GM12865 (cell line): Measurements from ENCODE around the gene PBXIP1.

Source experiments
- DNase-seq: peaks from one replicate; pipeline ENCODE4 v3.0.0; 2010; ENCODE audit warnings: low read depth
- H3K4me3 ChIP-seq: 2 replicates; pipeline ENCODE4 v1.5.1; 2011; ENCODE audit warnings: mild to moderate bottlenecking, low read depth, low read length, control low read depth
- TF ChIP-seq, protein P1 (sequence below): IDR thresholded peaks from 2 replicates; pipeline ENCODE4 v1.5.1; 2011; ENCODE audit warnings: low read length, control low read depth, low read depth, inconsistent platforms; ENCODE audit not compliant: insufficient read depth; ENCODE audit errors: missing control alignments

The PBXIP1 gene

GRCh38 chr1:154951901-154952657 lies 3.8 kb downstream of the PBXIP1 start:
- DNase-seq: peak; percentile 49
- H3K4me3 ChIP-seq: peak overlapping the region; percentile 7; the same call in 1 of the 2 replicates
- TF ChIP-seq, protein P1, sequence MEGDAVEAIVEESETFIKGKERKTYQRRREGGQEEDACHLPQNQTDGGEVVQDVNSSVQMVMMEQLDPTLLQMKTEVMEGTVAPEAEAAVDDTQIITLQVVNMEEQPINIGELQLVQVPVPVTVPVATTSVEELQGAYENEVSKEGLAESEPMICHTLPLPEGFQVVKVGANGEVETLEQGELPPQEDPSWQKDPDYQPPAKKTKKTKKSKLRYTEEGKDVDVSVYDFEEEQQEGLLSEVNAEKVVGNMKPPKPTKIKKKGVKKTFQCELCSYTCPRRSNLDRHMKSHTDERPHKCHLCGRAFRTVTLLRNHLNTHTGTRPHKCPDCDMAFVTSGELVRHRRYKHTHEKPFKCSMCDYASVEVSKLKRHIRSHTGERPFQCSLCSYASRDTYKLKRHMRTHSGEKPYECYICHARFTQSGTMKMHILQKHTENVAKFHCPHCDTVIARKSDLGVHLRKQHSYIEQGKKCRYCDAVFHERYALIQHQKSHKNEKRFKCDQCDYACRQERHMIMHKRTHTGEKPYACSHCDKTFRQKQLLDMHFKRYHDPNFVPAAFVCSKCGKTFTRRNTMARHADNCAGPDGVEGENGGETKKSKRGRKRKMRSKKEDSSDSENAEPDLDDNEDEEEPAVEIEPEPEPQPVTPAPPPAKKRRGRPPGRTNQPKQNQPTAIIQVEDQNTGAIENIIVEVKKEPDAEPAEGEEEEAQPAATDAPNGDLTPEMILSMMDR: no peak

DNA sequence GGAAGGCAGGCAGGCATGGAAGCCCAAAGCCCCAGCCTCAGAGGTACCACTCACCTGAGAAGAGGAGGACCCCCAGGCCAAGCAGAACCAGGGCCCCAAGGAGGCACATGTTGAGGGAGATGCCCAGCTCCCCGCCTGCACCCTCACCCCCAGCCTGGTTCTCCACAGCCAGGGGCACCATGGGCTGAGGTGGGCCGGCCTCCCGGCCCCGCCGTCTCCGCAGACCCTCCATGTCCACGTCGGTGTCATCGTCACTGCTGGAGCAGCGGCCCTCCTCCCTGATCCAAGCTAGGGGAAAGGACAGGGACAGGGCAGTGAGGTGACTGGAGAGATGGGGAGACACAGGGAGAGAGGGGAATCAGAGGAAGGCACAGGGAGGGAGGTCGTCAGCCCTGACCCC lies 7.8 kb downstream of the PBXIP1 start:
- no peak for DNase-seq
- TF ChIP-seq, protein P1: no peak
- no peak overlapping the region for H3K4me3 ChIP-seq

- TF ChIP-seq, protein P1: no peak
- H3K4me3 ChIP-seq: no peak overlapping the region
- DNase-seq: no peak
These were observed 9.7 kb downstream of the PBXIP1 start for GRCh38 chr1:154945962-154946850.

GRCh38 chr1:154945160-154945961 lies 10.5 kb downstream of the PBXIP1 start:
- TF ChIP-seq, protein P1: no peak
- no peak overlapping the region for H3K4me3 ChIP-seq
- DNase-seq: no peak

- TF ChIP-seq, protein P1: no peak
- peak overlapping the region; percentile 93 for H3K4me3 ChIP-seq
- DNase-seq: peak; percentile 50
These were observed 11.3 kb downstream of the PBXIP1 start for GRCh38 chr1:154944401-154945159.

DNA sequence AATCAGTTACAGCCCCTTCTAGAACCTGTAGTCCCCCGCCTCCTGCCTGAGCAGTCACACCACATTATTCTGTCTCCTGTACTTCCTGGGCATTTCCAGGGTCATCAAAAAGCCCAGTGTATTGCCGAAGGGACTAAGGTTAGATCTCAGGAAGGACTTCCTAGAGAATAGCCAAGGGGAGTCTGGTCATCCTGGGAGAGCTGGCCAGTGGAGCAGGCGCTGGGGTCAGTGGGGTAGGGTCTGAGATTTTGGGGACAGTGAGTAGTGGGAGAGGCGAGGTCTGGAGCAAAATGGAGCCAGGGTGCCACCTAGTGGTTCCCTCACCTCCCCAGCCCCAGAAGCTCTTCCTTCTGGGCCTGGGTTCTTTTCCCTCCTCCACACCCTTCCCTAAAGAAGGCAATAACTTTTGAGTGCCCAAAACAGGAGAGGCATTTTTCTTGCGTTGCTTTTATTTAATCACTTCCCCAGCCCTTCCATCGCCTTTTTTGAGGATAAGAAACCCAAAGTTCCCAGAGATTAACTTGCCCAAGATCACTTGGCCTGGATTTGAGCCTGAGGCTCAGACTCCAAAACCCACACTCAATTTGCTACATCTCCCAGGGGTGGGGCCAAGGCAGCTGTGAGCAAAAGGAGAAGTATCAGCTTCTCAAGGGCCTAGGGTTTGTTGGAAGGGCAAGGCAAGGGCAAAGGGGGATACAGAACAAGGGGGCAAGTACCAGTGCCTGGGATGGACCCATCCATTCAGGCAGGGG lies 12.1 kb downstream of the PBXIP1 start:
- TF ChIP-seq, protein P1: peak; percentile 88
- H3K4me3 ChIP-seq: peak overlapping the region; percentile 93

More for the DNA sequence above, 12.1 kb downstream of the PBXIP1 start:
- DNase-seq: peak; percentile 71
